GM13976 (cell line): ENCODE measurements around the gene IFI30.

Experiments used
- DNase-seq: peaks from one replicate; pipeline ENCODE4 v3.0.0; 2012; ENCODE audit warnings: low spot score
- CTCF ChIP-seq: IDR thresholded peaks from 2 replicates; pipeline ENCODE4 v1.5.1; 2012; ENCODE audit warnings: borderline replicate concordance, mild to moderate bottlenecking; ENCODE audit not compliant: insufficient read depth; ENCODE audit errors: extremely low read depth, missing control alignments, control extremely low read depth
- in situ Hi-C: fragments of 300-500 bp; cut with MboI; formaldehyde crosslinking; loops from one replicate; pipeline ENCODE4 v1.12.0; 2022; ENCODE audit warnings: low sequenced_read_pairs, mixed read lengths, inconsistent platforms; ENCODE audit not compliant: unreplicated experiment

IFI30 gene

GRCh38 chr19:18131841-18132596 lies 41.6 kb upstream of the IFI30 start:
- DNase-seq = no peak
- in situ Hi-C loops = no loop called here
- TF ChIP-seq CTCF = no peak

- in situ Hi-C loops = no loop called here
- no peak for DNase-seq
- no peak for TF ChIP-seq CTCF
Observed at GRCh38 chr19:18135712-18136584, 37.7 kb upstream of the IFI30 start.

GRCh38 chr19:18137242-18137641 lies 36.4 kb upstream of the IFI30 start:
- in situ Hi-C loops = no loop called here
- no peak for TF ChIP-seq CTCF
- DNase-seq = no peak

- in situ Hi-C loops = no loop called here
- no peak for DNase-seq
- no peak for TF ChIP-seq CTCF
Observed at GRCh38 chr19:18137657-18138339, 35.8 kb upstream of the IFI30 start.

GRCh38 chr19:18140473-18140872 lies 33.1 kb upstream of the IFI30 start:
- no peak for TF ChIP-seq CTCF
- in situ Hi-C loops = no loop called here
- no peak for DNase-seq

- in situ Hi-C loops = no loop called here
- DNase-seq = no peak
- no peak for TF ChIP-seq CTCF
Observed at GRCh38 chr19:18141031-18141430, 32.6 kb upstream of the IFI30 start.
